Muscle of back (tissue), 11 donors: ENCODE data around the gene MRGPRX2. TPM values are rescaled to one million over a fixed set of nuclear protein-coding genes. Genes with fewer than 3 reads are reported as not detected.

Source experiments
- DNase-seq, 3 donors: peaks; one replicate each; pipeline versions ENCODE4 v3.0.0 to v3.0.0-alpha.2; 2013
- polyA plus RNA-seq, 10 donors: library from polyadenylated mRNA; unstranded; fragments of 120-200 nt; gene quantifications; one replicate each; pipeline ENCODE4 v1.2.1, GENCODE V29; 2013; ENCODE audit not compliant: insufficient read length in 10 of 10

MRGPRX2 gene
- polyA plus RNA-seq, 10 donors: not detected

GRCh38 chr11:19012636-19013035, 47.9 kb downstream of the MRGPRX2 start:
- no peak for DNase-seq

Other genes starting within 250 kb of the MRGPRX2 start
- gene MRGPRX1, start 121.3 kb downstream of the MRGPRX2 start, polyA plus RNA-seq: not detected
- 10 to 100 TPM in 1 of 10 donors, 1 to 10 TPM in 9; 5.2 to 10.3 (median 7.4) TPM for gene ZDHHC13, start 56.5 kb upstream of the MRGPRX2 start, polyA plus RNA-seq
- 100 to 1,000 TPM; 323 to 912 (median 645) TPM for gene CSRP3, start 141.3 kb upstream of the MRGPRX2 start, polyA plus RNA-seq
- gene E2F8, start 180.2 kb upstream of the MRGPRX2 start, polyA plus RNA-seq: 10 to 100 TPM; 13.6 to 26.5 (median 19.8) TPM